Osteoblast (primary cell): Measurements from ENCODE around the gene TNFAIP3. TPM values are rescaled to one million over a fixed set of nuclear protein-coding genes. Genes with fewer than 3 reads are reported as not detected.

Experiments
- DNase-seq: peaks from one replicate; pipeline ENCODE4 v3.0.0; 2011; ENCODE audit warnings: low spot score, mixed read lengths; ENCODE audit not compliant: insufficient read length; ENCODE audit errors: missing footprints
- H2AFZ ChIP-seq: 2 replicates; pipeline ENCODE4 v1.6.0; 2011; ENCODE audit warnings: mild to moderate bottlenecking, low read length
- H3K27ac ChIP-seq: 2 replicates; pipeline ENCODE4 v1.5.1; 2011; ENCODE audit warnings: mild to moderate bottlenecking, low read depth, low read length, moderate library complexity
- H3K27me3 ChIP-seq: 2 replicates; pipeline ENCODE4 v1.6.0; 2012; ENCODE audit warnings: mild to moderate bottlenecking, control low read depth, inconsistent platforms, low read length, moderate library complexity; ENCODE audit not compliant: insufficient read depth
- H3K36me3 ChIP-seq: 2 replicates; pipeline ENCODE4 v1.5.1; 2011; ENCODE audit warnings: mild to moderate bottlenecking, low read length, control low read depth, moderate library complexity; ENCODE audit not compliant: insufficient read depth
- H3K4me1 ChIP-seq: 2 replicates; pipeline ENCODE4 v1.5.1; 2011; ENCODE audit warnings: mild to moderate bottlenecking, low read length, control low read depth, moderate library complexity; ENCODE audit not compliant: insufficient read depth
- H3K4me2 ChIP-seq: 2 replicates; pipeline ENCODE4 v1.6.0; 2011; ENCODE audit warnings: mild to moderate bottlenecking, low read length; ENCODE audit not compliant: insufficient read depth
- H3K4me3 ChIP-seq: fragments of 200-600 bp; sonication (generic); 3 replicates; pipeline ENCODE4 v1.5.1; 2012; ENCODE audit warnings: mild to moderate bottlenecking, low read length, inconsistent platforms; ENCODE audit not compliant: insufficient read depth
- H3K79me2 ChIP-seq: 2 replicates; pipeline ENCODE4 v1.6.0; 2012; ENCODE audit warnings: mild to moderate bottlenecking, low read length, control low read depth, inconsistent platforms; ENCODE audit not compliant: insufficient read depth
- H3K9me3 ChIP-seq: 2 replicates; pipeline ENCODE4 v1.5.1; 2011; ENCODE audit warnings: low read depth, low read length, control low read depth
- H4K20me1 ChIP-seq: 2 replicates; pipeline ENCODE4 v1.6.0; 2012; ENCODE audit warnings: mild to moderate bottlenecking, low read length, control low read depth; ENCODE audit not compliant: insufficient read depth
- total RNA-seq: library from RNA; depleted of rRNA; stranded (reverse); fragments of >200 nt; gene quantifications from 2 replicates; pipeline ENCODE4 v1.2.3, GENCODE V29; 2012
- TF ChIP-seq, protein P1 (sequence below): IDR thresholded peaks from 2 replicates; pipeline ENCODE4 v1.5.1; 2011; ENCODE audit warnings: mild to moderate bottlenecking, low read depth, low read length, moderate library complexity; ENCODE audit errors: extremely low read depth

TNFAIP3 gene
- total RNA-seq, 1 donor, result 10.5 TPM

DNA sequence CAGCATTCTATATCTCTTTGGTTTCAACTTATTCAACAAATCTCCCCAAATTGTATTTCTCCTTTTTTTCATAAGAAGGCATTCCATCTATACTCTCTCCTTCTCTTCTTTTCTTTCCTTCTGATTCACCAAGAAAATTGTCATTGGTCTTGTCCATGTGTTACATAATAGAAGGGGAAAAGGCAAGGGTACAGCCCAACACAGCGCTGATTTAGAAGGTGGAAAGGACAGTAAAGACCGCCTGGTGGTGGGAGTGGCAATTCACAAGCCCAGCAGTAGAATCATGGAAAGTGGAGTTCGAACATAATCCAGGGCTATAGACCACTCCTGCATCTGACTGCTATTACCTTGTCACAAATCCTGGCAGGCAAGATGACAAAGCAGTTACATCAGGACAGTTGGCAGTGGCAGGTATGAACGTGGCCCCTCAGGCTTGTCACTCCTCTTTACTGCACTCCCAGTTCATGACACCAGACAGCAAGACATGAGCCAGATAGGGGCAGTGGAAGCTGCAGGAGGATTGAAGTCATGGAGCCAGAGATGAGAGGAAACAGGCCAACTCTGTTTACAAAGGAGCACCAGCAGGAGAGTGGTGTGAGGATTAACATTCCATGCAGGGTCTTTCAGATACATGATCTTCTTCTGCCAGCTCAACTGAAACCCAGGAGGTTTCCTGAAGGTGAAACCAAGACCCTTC, 2.1 kb upstream of the TNFAIP3 start:
- H3K9me3 ChIP-seq, result no peaks in the 10 kb centered on the region
- no peaks in the 10 kb centered on the region for H3K36me3 ChIP-seq
- DNase-seq, result no peak
- no peak overlapping the region for H3K27ac ChIP-seq
- H2AFZ ChIP-seq, result no peak overlapping the region
- H3K27me3 ChIP-seq, result no peaks in the 10 kb centered on the region
- H3K4me1 ChIP-seq, result peaks cover 21% of the 10 kb centered on the region
- TF ChIP-seq, protein P1, sequence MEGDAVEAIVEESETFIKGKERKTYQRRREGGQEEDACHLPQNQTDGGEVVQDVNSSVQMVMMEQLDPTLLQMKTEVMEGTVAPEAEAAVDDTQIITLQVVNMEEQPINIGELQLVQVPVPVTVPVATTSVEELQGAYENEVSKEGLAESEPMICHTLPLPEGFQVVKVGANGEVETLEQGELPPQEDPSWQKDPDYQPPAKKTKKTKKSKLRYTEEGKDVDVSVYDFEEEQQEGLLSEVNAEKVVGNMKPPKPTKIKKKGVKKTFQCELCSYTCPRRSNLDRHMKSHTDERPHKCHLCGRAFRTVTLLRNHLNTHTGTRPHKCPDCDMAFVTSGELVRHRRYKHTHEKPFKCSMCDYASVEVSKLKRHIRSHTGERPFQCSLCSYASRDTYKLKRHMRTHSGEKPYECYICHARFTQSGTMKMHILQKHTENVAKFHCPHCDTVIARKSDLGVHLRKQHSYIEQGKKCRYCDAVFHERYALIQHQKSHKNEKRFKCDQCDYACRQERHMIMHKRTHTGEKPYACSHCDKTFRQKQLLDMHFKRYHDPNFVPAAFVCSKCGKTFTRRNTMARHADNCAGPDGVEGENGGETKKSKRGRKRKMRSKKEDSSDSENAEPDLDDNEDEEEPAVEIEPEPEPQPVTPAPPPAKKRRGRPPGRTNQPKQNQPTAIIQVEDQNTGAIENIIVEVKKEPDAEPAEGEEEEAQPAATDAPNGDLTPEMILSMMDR, result no peak
- H4K20me1 ChIP-seq, result no peaks in the 10 kb centered on the region
- no peak overlapping the region for H3K4me2 ChIP-seq
- H3K4me3 ChIP-seq, result no peak overlapping the region
- peaks cover 29% of the 10 kb centered on the region for H3K79me2 ChIP-seq

DNA sequence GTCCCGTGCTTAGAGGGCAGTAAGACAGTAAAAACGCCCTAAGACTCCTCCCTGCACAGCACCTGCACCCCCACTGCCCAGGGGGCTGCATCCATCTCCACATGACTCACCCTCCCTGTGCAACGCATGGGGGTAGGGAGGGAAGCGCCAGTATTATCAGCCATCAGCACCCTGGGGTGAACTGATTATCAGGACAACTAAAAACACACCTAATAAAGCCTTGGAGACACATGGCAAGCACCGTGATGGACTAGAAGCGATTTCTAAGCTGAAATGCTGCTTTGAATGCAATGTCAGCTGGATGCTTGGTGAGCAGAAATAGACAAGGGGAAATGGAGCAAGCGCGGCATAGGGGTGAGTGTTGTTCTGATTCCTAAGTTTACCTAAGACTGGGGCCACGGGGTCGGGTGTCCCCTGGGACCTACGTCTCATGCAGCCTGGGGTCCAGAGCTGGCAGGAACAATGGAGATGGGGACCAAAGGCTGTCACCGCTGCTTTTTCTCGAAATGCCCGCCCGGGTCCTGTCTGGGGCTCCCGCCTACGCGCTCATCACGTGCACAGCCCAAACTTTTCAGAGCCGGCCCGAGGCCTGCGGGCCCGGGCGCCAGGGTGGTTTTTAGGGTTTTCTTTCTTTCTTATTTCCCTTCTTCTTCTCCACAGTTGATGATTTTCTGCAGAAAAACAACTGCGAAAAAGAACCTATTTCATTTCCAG, 702 bp upstream of the TNFAIP3 start:
- Histone ChIP-seq H3K4me2 (peak overlapping the region; percentile 95), H4K20me1 (peaks cover 3% of the 10 kb centered on the region), H3K79me2 (peaks cover 43% of the 10 kb centered on the region), H3K4me3 (peak overlapping the region; percentile 75), H3K9me3 (no peaks in the 10 kb centered on the region), H2AFZ (peak overlapping the region; percentile 84), H3K27me3 (no peaks in the 10 kb centered on the region), H3K27ac (peak overlapping the region; percentile 89), H3K36me3 (peaks cover 6% of the 10 kb centered on the region), H3K4me1 (peaks cover 35% of the 10 kb centered on the region)
- DNase-seq, result peak; percentile 87
- TF ChIP-seq, protein P1, result no peak

DNA sequence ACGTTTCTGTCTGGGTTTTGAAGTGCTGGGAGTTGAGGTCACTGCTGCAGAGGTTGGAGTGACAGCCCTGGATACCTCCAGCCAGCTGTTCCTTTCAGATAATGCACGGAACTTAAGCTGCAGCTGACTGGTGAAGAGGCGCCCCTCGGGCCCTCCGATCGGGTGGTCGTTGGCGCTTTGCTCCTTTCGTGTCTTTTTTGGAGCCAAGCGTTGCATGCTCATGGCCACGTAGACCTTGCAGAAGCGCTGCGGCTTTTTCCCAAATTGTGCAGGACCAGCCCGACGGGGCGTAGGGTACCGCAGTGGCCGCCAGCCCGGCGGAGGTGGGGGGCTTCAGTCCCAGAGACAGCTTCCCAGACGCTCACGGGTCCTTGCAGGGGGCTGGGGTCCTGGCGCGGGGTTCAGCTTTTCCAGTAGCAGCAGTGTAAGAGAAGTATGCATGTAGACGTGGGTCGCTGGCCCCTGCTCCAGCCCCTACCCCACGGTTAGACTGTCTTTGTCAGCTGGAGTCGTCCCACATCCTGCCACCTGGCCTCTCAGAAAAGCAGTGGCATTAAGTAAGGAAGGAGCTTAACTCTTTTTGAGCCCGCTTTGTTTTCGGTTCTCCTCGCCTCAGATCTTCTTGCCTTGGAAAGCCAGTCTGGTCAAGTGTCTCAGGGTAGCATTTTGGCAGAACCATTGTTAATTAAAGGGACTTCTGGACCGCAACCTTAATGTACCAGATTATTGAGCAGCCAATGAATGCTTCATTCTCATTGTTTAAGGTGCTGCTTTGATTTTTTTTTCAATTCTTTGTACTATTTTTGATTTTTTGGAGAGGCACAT, 838 bp downstream of the TNFAIP3 start:
- TF ChIP-seq, protein P1, result no peak
- Histone ChIP-seq H3K79me2 (peaks cover 58% of the 10 kb centered on the region), H4K20me1 (peaks cover 3% of the 10 kb centered on the region), H2AFZ (peak overlapping the region; percentile 4), H3K27ac (peak overlapping the region; percentile 72), H3K4me2 (peak overlapping the region; percentile 92), H3K4me3 (peak overlapping the region; percentile 81), H3K36me3 (peaks cover 11% of the 10 kb centered on the region), H3K4me1 (peaks cover 50% of the 10 kb centered on the region), H3K27me3 (no peaks in the 10 kb centered on the region), H3K9me3 (no peaks in the 10 kb centered on the region)
- DNase-seq, result no peak
